Prostate gland (tissue), 2 donors: Measurements from ENCODE around the gene GPR176.

Source experiments
- POLR2A ChIP-seq: fragments of 450-650 bp; IDR thresholded peaks from one replicate; pipeline ENCODE4 v1.6.1; 2016; ENCODE audit warnings: antibody characterized with exemption, mild to moderate bottlenecking
- POLR2AphosphoS5 ChIP-seq: sonication (generic); formaldehyde crosslinking; IDR thresholded peaks from one replicate; pipeline ENCODE4 v1.6.1; 2017; ENCODE audit warnings: antibody characterized with exemption
- TF ChIP-seq, protein P1 (sequence below), 4 experiments: fragments of 200-600 bp in 2 of 4; fragments of 450-650 bp in 2 of 4; sonication (generic) in 2 of 4; IDR thresholded peaks; 1 replicate in 3 of 4; 2 replicates in 1 of 4; pipeline ENCODE4 v1.5.1; 2016 to 2019; ENCODE audit warnings: antibody characterized with exemption in 4 of 4, mild to moderate bottlenecking in 2 of 4, moderate library complexity in 2 of 4

DNA sequence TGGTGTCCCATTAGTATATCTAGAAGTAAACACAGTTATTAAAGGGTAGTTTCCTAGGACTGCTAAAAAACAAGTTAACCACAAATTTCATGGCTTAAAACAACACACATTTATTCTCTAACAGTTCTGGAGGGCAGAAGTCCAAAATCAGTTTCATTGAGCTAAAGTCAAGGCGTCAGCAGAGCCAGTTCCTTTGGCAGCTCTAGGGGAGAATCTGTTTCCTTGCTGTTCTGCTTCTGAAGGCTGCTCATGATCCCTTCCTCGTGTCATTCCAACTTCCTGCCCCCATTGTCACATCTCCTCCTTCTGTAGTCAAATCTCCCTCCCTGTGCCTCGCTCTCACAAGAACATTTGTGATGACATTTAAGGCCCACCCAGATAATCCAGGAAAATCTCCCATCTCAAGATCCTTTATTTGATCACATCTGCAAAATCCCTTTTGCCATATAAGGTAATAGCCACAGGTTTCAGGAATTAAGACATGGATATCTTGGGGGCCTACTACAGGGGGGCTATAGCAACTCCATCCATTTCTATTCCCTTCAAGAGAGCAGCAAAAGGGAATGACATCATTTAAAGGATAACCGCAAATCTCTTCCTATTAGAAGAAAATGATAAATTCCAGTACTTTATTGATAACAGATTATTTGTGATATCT is 50.1 kb downstream of the GPR176 start:
- TF ChIP-seq, protein P1, sequence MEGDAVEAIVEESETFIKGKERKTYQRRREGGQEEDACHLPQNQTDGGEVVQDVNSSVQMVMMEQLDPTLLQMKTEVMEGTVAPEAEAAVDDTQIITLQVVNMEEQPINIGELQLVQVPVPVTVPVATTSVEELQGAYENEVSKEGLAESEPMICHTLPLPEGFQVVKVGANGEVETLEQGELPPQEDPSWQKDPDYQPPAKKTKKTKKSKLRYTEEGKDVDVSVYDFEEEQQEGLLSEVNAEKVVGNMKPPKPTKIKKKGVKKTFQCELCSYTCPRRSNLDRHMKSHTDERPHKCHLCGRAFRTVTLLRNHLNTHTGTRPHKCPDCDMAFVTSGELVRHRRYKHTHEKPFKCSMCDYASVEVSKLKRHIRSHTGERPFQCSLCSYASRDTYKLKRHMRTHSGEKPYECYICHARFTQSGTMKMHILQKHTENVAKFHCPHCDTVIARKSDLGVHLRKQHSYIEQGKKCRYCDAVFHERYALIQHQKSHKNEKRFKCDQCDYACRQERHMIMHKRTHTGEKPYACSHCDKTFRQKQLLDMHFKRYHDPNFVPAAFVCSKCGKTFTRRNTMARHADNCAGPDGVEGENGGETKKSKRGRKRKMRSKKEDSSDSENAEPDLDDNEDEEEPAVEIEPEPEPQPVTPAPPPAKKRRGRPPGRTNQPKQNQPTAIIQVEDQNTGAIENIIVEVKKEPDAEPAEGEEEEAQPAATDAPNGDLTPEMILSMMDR (IDR thresholded peaks at IDR 0.05) = no peak
- TF ChIP-seq POLR2A (no peak), POLR2AphosphoS5 (no peak)
